ENCODE measurements around the gene ST3GAL5. TPM values are rescaled to one million over a fixed set of nuclear protein-coding genes. Genes with fewer than 3 reads are reported as not detected.
A peak's percentile ranks its signal among the peaks of the same experiment; 100 is the strongest.

The ST3GAL5 gene
- total and polyA plus RNA-seq, 2 experiments from 2014 or later, result 11.9 to 12.5 TPM

DNA sequence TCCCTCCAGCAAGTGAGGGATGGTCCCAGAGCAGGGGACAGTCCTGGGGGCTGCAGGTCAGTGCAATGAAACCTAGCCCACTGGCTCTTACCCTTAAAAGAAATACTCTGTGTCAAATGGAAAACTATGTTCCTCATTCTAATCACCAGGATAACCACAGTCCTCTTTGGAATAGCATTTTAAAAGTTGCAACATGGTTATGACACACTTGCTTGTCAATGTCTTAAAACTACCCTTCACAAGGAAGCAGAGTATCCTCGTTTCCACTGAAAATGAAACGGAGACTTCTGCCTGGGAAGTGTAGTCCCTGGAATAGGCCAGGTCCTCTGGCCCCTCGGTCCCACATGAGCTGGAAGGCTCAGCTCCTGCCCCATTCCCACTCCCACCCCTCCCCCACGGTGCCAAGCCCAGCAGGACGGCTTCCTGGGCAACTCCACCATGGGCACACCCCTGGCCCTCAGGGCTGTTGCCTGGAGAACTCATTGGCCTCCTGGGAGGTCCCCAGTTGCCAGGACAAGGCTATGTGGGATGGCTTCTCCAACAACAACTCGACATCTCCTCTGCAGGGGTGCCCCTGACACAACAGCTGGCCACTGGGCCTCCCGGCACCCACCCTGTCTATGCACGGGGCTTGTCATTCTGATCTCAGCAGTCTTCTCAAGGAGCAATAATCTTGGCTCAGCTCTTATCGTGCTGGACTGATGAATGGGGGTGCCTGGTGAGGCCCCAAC is 38.3 kb upstream of the ST3GAL5 start:
- H3K27ac ChIP-seq, result no peak overlapping the region
- no peaks in the 10 kb centered on the region for H3K4me1 ChIP-seq (ENCODE audit: low read depth)
- H3K27me3 ChIP-seq, result no peaks in the 10 kb centered on the region
- no peaks in the 10 kb centered on the region for H3K36me3 ChIP-seq
- TF ChIP-seq, protein P1, sequence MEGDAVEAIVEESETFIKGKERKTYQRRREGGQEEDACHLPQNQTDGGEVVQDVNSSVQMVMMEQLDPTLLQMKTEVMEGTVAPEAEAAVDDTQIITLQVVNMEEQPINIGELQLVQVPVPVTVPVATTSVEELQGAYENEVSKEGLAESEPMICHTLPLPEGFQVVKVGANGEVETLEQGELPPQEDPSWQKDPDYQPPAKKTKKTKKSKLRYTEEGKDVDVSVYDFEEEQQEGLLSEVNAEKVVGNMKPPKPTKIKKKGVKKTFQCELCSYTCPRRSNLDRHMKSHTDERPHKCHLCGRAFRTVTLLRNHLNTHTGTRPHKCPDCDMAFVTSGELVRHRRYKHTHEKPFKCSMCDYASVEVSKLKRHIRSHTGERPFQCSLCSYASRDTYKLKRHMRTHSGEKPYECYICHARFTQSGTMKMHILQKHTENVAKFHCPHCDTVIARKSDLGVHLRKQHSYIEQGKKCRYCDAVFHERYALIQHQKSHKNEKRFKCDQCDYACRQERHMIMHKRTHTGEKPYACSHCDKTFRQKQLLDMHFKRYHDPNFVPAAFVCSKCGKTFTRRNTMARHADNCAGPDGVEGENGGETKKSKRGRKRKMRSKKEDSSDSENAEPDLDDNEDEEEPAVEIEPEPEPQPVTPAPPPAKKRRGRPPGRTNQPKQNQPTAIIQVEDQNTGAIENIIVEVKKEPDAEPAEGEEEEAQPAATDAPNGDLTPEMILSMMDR (IDR thresholded peaks at IDR 0.05; ENCODE audit: low read depth, low read length), result no peak
- H3K9me3 ChIP-seq (ENCODE audit: low read depth), result no peaks in the 10 kb centered on the region
- H3K4me3 ChIP-seq, result no peak overlapping the region
- DNase-seq (ENCODE audit: low read depth in 1 of 2, low spot score in 1 of 2), result peak in 1 of 2 donors; percentile 76

DNA sequence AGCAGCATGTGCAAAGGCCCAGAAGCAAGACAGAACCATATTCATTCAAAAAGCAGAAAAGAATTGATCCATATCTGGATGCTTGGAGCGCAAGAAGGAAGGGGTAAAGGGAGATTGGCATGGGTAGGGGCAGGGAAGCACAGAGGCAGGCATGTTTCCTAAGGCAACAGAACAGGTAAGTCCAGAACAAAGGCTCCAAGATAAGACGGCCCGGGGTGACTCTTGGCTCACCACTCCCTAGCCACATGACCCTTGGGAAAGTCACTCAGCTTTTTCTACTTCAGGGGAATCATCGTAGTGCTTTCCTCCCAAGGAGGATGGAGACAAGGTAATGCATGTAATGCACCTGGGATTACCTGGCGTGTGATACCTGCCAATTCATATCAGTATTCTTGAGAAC is 37.7 kb upstream of the ST3GAL5 start:
- TF ChIP-seq, protein P1 (IDR thresholded peaks at IDR 0.05; ENCODE audit: low read depth, low read length), result no peak
- no peak for DNase-seq (ENCODE audit: low read depth in 1 of 2, low spot score in 1 of 2)
- no peak overlapping the region for H3K4me3 ChIP-seq
- H3K4me1 ChIP-seq (ENCODE audit: low read depth), result no peaks in the 10 kb centered on the region
- no peak overlapping the region for H3K27ac ChIP-seq
- no peaks in the 10 kb centered on the region for H3K36me3 ChIP-seq
- H3K9me3 ChIP-seq (ENCODE audit: low read depth), result no peaks in the 10 kb centered on the region
- no peaks in the 10 kb centered on the region for H3K27me3 ChIP-seq

DNA sequence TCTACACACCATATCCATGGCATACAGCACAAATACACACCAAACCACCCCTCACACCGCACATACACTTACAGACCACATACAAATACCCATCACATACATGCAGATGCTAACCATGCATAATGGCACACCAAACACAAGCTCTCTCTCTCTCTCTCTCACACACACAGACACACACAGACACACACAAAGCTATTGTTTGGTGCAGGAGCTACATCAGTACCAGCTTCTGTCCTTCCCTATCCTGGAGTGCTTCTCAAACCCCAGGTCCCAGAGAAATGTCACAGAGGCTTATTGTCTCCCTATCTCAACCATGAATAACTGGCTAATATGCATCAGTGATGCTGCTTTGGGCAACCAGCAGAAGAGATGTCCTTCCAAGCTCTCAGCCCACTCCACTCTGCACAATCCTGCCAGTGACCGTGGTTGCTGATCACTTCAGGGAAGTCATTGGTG is 36.5 kb upstream of the ST3GAL5 start:
- no peaks in the 10 kb centered on the region for H3K36me3 ChIP-seq
- H3K27ac ChIP-seq, result no peak overlapping the region
- no peak overlapping the region for H3K4me3 ChIP-seq
- DNase-seq (ENCODE audit: low read depth in 1 of 2, low spot score in 1 of 2), result no peak
- H3K9me3 ChIP-seq (ENCODE audit: low read depth), result no peaks in the 10 kb centered on the region
- H3K4me1 ChIP-seq (ENCODE audit: low read depth), result no peaks in the 10 kb centered on the region
- no peaks in the 10 kb centered on the region for H3K27me3 ChIP-seq
- TF ChIP-seq, protein P1 (IDR thresholded peaks at IDR 0.05; ENCODE audit: low read depth, low read length), result no peak

DNA sequence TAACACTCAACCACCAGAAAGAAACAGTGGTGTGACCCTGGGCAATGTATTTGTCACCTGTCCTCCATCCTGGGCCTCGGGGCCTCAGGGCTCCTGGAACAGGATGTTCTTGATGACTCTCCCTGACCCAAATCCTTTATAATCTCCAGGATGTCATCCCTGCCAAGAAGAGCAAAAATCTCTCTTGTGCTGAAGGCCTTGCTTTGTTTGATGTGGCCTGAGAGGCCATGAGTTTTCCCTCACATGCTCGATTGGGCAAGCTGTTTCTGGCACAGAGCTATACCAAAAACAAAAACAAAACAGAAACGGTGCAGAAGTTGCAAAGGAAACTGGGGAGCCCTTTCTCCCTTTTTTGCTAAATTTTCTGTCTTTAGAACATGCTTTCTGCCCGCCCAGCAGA is 35.7 kb upstream of the ST3GAL5 start:
- no peaks in the 10 kb centered on the region for H3K36me3 ChIP-seq
- TF ChIP-seq, protein P1 (IDR thresholded peaks at IDR 0.05; ENCODE audit: low read depth, low read length), result no peak
- no peaks in the 10 kb centered on the region for H3K9me3 ChIP-seq (ENCODE audit: low read depth)
- no peak overlapping the region for H3K4me3 ChIP-seq
- peak in 1 of 2 donors; percentile 91 for DNase-seq (ENCODE audit: low read depth in 1 of 2, low spot score in 1 of 2)
- H3K27ac ChIP-seq, result no peak overlapping the region
- H3K27me3 ChIP-seq, result no peaks in the 10 kb centered on the region
- H3K4me1 ChIP-seq (ENCODE audit: low read depth), result no peaks in the 10 kb centered on the region

DNA sequence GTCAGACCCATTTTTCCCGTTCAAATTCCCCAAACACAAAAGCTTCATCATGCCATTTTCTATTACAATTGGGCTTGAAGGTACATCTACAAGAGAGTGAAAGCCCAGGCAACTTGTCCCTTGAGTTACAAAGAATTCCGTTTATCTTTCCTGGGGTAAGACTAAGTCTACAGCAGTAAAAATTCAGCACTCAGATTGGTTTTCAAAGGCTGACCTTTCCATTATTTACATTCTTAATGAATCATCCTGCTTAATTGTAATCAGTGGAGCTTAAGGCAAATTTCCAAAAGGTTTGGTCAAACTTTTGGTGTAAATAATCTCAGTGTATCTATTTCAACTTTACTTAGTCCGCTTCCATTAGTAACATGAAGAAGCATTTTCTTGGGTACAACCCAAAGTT is 33.4 kb upstream of the ST3GAL5 start:
- Histone ChIP-seq H3K27ac (no peak overlapping the region), H3K36me3 (no peaks in the 10 kb centered on the region), H3K9me3 (ENCODE audit: low read depth) (no peaks in the 10 kb centered on the region), H3K4me3 (no peak overlapping the region), H3K4me1 (ENCODE audit: low read depth) (no peaks in the 10 kb centered on the region), H3K27me3 (no peaks in the 10 kb centered on the region)
- DNase-seq (ENCODE audit: low read depth in 1 of 2, low spot score in 1 of 2), result no peak
- TF ChIP-seq, protein P1 (IDR thresholded peaks at IDR 0.05; ENCODE audit: low read depth, low read length), result no peak

Data from cardiac muscle cell (in vitro differentiated cells and primary cell).